Measurements from ENCODE around the gene COIL. TPM values are rescaled to one million over a fixed set of nuclear protein-coding genes. Genes with fewer than 3 reads are reported as not detected.

COIL gene
- total RNA-seq, 1 experiment from 2014 or later: 23.0 TPM

DNA sequence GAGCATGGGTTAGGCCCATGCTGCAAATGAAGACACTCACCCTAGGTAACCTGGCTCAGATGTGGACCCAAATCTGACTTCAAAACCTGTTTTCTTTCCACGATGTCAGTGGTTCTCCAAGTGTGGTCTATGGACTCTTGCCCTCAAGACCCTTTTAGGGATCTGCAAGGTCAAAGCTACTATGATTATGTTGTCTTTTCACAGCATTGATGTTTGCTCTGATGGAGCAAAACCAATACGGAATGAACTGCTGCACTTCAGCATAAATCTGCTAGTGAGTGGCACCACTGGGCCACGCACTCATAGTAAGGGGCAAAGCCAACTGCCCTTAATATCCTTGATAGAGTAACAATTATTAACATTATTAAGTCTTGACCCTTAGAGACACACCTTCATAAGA, 25.4 kb downstream of the COIL start:
- DNase-seq (ENCODE audit: low spot score): no peak

DNA sequence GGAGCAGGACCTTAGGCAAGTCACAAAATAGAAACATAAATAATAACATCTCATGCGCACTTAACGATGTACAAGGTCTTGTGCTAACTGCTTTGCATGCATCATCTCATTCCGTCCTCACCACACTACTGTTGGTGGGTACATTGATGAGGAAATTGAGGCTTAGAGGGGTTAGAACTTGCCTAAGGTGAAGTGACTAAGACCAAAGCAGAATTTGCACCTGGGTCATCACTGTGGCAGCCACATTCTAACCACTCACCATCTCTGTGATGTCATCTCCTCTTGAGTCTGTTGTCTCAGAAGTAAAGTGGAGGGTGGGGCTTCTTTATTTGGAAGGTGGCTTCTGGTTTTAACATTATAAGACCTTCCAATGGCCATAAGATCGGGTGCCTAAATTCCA, 26.6 kb downstream of the COIL start:
- DNase-seq (ENCODE audit: low spot score): no peak

DNA sequence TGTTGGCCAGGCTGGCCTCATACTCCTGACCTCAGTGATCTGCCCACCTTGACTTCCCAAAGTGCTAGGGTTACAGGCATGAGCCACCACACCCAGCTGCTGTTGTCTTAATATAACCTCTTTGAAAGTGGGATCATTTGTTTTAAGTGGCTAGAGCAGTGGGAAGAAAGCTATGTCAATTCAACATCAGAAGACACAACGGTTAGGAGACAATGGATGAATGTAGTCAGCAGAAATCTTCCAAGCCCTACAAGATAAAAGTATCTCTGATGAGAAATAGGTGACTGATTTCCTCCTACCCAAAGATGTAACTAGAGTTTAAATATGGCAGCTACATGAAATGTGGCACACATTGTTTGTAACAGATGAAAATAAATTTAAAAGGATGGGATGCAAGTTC, 27.0 kb downstream of the COIL start:
- no peak for DNase-seq (ENCODE audit: low spot score)

DNA sequence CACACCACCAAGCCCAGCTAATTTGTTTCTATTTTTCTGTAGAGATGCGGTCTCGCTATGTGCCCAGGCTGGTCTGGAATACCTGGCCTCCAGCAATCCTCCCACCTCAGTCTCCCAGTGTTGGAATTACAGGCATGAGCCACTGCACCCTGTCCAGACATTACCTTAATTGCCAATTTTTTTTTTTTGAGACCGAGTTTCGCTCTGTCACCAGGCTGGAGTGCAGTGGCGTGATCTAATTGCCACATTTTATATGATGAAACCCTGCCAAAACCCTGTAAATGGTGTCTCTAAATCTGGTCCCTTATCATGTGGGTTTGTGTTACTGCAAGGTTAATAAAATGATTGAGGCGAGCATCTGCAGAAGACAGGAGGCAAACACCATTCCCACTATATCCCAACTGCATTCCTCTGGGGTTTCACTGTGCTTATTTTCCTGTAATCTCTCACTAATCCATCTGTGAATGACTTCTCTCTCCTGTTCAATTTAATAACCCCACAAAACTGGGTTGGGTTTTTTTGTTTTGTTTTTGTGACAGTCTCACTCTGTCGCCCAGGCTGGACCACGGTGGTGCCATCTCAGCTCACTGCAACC, 27.6 kb downstream of the COIL start:
- DNase-seq (ENCODE audit: low spot score): no peak

DNA sequence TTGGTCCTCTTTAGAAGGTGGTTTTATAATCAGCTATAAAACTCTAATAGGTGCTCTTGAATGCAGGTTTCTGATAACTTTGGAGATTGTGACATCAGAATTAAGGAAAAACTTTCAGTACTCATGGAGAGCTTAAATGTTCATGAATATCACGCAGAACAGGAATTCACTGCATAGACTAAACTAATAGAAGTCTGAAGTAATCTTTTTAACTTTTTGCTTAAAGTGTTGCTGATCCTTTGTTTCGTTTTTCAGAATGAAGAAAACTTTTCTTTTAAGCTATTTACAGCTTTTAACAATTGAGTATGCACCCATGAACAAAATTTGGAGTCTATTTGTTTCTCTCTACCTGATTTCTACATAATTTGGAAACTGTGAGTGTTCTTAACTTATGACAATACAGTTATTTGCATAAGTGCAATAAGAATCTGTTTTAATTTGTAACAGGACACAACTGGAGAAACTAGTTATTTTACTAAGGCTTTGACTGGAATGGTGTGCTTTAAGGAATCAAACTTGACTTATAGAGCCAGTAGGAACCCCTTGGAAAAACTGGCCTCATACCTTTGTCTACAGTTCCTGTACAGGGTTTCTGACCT, 30.0 kb downstream of the COIL start:
- DNase-seq (ENCODE audit: low spot score): no peak

DNA sequence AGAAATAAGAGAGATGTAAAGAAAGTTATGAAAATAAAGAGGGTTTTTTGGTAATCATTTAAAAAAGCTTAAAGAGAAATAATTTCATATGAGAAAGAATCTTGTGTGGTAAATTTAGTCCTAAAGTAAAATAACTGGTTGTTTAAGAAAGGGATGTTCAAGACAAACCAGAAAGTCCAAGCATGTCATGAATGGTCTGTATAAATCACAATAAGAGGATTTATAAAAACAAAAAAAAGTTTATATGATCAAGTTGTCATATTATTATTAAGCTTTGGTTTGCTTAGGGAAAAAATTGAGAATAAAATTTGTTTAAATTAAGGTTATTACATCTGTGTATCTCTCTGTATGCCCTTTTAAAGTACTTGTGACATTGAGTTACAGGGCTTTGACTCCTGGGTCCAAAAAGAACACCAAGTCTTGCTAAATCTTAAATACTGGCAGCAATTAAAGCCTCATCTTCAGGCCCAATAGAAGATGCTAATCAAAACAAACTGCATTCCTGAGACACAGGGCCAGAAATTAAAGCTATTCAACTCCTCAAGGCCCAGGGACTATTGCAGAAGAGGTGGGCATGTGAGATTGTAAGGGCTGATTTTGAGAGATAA, 31.4 kb downstream of the COIL start:
- no peak for DNase-seq (ENCODE audit: low spot score)

DNA sequence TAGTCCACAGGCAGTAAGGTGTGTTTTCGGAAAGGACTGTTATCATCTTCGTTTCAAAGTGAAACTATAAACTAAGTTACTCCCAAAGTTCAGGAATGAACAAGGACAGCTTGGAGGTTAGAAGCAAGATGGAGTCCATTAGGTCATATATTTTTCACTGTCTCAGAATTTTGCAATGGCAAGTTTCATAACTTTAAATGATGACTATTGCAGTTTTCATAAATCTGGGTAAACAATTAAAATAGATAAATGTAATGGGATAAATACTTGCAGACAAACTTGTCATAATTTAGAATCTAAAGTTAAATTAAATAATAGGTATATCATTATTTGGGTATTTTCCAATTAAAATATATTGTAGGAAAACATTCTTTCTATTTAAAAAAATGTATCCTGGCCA, 32.3 kb downstream of the COIL start:
- DNase-seq (ENCODE audit: low spot score): no peak

DNA sequence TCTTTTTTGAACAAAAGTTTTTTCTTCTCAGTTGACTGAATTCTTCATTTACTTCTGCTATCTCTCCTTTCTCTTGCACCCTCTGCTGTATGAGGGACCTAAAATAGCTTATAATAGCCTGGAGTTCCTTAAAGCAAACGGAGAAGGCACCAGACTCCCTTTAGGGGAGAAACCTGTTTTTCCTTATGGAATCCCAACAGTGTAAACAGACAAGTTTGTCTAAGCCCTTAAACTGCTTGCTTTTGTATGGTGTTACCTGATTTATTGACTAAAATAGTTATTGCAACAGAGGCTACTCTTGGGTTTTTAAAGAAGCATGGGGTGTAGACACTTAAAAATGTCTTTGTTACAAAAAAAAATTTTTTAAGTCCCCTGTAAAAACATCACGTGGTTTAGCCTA, 34.1 kb downstream of the COIL start:
- no peak for DNase-seq (ENCODE audit: low spot score)

DNA sequence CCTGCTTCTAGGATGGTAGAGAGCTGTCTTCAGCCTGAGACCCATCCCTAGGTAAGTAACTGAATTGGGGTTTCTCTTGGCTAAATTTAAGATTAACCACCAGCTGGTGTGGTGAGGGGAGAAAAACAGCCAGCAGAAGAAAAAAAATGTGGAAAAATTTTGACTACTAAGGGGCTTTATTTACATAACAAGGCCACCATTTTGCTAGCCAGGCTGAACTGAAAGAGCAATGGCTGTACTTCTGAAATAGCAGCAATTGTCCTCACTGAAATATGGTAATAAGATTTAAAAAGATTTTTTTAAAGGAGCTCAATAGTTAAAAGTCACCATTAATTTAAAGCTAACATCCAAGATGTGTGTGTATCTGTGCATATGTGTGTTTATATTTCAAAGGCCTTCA, 34.6 kb downstream of the COIL start:
- DNase-seq (ENCODE audit: low spot score): no peak

DNA sequence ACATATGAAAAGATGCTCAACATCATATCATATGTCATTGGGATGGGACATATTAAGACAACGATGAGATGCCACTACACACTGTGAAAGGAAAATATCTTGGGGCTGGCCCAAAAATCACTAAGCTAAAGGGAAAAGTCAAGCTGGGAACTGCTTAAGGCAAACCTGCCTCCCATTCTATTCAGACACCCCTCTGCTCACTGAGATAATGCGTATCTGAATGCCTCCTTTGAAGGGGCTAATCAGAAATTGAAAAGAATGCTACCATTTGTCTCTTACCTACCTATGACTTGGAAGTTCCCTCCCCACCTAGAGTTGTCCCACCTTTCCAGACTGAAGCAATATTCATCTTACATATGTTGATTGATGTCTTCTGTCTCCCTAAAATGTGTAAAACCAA, 35.8 kb downstream of the COIL start:
- DNase-seq (ENCODE audit: low spot score): no peak

DNA sequence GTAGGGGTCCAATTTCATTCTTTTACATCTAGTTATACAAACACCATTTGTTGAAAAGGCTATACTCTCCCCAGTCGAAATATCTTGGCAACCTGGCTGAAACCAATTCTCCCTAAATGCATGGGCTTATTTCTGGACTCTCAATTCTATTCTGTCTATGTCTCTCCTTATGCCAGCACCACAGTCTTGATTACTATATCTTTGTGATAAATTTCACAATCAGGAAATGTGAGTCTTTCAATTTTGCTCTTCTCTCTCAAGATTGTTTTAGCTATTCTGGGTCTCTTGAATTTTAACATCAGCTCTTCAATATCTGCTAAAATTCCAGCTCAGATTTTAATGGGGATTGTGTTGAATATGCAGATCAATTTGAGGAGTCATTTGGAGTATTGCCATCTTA, 41.1 kb downstream of the COIL start:
- DNase-seq (ENCODE audit: low spot score): no peak

DNA sequence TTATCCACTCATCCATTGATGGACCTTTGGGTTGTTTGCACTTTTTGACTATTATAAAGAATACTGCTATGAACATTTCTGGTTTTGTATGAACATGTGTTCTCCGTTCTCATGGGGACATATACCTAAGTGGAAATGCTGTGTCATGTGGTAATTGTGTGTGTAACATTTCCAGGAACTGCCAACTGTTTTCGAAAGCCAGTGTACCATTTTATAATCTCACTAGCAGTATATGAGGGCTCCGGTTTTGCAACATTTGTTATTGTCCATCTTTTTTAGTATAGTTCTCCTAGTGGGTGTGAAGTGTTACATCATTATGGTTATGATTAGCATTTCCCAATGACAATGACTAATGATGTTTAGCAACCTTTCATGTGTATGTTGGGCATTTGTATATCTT, 41.9 kb downstream of the COIL start:
- DNase-seq (ENCODE audit: low spot score): no peak

DNA sequence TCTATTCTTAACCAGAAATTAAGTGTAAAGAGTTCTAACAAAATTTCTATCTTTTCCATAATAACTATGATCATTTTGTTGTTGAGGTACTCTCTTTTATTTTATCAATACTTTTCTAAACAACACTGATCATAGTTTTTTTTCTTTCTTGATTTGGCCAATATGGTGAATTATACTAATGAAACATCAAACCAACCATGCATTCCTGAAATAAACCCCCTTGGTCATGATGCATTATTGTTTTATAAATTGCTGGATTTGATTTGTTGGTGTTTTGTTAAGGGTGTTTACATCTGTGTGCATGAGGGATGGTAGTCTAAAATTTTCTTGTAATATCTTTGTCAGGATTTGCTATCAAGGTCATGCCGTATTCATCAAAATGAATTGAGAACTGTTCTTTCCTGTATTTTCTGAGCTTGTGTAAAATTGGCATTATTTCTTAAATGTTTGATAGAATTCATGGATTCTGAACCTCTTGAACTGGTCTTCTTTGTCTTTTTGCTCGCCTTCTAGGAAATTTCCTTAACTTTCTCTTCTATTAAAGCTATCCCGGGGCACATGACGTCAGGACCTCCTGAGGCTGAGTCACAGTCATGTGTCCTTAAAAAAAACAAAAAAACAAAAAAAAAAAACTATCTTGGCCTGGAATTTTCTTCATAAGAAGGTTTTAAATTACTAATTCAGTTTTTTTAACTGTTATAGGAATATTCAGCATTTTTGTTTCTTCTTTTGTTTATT, 43.1 kb downstream of the COIL start:
- DNase-seq (ENCODE audit: low spot score): no peak

DNA sequence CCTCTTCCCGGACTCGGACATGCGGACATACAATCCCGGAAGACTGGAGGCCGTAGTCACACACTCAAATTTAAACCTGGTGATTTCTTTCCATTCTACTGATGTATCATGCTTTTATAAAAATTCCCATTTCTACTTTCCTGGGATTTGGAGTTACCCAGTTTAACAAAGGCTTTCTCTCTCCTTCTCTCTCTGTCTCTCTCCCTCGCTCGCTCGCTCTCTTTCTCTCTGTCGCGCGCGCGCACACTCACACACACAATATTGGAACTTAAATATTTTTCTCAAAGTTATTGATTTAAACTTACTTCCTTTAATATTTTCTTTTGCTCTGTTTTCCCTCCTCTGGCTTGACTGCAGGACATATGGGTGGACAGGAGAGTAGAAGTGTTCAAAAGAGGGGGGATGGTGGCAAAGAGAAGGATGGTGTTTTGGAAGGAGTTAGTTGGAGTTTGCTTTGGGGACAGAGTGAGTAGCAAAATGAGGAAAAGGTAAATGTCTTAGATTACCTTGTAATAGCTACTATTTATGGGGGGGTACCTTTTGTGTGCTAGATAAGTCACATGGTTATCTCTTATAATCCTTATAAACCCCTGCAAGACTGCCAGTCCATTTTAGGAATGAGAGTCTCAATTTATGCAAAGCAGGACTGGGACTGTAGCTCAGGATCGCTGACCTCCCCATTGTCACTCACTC, 46.1 kb downstream of the COIL start:
- DNase-seq (ENCODE audit: low spot score): no peak

DNA sequence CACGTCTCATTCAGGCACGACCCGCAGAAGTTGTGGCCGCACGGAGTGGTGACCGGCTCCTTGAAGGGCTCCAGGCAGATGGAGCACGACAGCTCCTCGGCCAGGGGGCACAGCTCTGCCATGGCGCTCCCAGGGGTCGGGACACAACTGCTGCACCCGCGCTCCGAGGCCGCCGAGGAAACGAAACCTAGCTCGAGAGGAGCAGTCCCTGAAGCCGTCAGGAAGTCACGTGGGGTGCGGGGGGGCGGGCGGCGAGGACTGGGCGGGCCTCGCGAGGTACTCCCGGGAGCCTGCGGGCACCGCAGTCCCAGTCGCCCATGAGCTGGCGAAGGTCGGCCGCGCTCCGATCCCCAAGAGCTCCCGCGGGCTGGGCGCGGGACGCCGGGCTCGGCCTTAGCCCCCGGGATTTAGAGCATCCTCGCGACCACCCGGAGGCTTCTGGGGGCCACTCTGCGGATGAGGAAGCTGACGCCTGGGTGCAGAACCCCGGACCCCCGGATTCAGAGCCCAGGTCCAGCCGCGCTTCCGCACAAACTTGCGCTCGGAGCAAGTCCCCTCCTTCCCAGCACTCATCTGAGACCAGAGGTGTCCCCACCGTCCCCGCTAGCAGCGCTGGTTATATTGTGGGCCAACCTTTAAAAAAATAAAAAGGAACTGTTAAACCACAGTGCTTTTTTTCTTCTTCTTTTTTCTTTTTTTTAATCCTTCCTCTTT, 46.8 kb downstream of the COIL start, which contains the start of gene TRIM25:
TSS of gene TRIM25 (minus strand) at position 183 of the 714 bp plus-strand sequence. CDS start at position 122, 61 bp downstream.
- DNase-seq (ENCODE audit: low spot score): peak; percentile 91

DNA sequence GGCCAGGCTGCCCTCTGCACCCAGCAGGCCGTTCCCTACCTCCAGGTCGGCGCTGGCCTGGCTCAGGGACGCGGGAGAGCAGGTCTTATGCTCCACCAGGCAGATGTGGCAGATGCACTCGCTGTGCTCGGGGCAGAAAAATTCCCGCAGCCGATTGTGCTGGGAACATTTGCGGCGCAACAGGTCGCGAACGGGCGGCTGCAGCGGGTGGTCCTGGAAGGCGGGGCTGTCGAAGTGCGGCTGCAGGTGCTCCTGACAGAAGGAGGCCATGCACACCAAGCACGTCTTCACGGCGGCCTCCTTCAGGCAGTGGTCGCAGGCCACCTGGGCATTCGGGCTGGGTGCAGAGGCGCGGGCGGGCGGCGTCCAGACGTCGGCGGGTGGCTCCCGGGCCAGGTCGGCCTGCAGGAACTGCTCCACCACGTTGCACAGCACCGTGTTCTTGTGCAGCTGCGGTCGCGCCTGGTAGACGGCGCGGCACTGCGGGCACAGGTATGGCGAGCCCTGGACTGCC, 47.4 kb downstream of the COIL start:
- DNase-seq (ENCODE audit: low spot score): no peak

DNA sequence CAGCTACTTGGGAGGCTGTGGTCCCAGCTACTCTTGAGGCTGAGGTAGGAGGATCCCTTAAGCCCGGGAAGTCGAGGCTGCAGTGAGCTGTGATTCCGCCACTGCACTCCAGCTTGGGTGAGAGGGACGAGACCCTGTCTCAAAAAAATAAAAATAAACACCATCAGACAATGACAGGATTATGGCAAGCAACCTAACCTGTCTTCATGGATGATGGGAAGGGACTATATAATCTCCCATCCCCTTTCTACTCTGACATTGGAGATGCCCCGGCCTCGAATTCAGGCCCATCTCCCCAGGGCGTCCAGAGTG, 47.9 kb downstream of the COIL start:
- DNase-seq (ENCODE audit: low spot score): no peak

DNA sequence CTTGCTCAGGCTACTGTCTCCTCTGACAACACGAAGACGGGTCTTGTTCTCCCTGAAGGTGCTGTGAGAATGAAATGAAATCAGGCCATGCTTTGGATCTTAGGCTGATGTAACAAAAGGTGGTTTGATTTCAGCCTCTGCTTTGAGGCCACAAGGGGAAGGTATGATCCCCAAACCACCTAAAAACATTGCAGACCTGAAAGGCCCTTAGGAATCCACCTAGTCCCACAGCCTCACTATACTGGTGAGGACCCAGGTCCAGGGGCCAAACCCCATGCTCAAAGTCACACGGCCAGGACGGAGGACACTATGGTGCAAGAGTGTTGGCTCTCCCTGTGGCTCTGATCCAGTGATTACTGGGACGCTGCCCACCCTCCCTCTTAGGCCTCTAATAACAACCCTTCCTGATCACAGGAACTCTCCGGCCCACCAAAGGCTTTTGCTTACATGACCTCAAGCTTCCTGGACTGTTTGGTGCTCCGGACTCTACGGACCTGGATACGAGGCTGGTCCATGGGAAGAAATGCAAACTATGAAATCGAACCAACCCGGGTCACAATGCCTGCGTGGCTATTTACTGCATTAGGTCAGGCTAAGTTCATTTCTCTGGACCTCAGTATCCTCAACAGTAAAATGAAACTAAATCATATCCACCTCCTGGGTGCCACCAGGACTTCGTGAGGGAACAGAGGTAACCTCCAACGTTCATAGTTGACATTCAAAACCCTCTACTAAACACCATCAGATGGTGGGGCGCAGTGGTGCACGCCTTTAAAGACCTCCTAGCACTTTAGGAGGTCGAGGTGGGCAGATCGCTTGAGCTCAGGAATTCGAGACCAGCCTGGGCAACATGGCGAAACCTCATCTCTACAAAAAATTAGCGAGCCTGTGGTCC, 48.5 kb downstream of the COIL start:
- no peak for DNase-seq (ENCODE audit: low spot score)

DNA sequence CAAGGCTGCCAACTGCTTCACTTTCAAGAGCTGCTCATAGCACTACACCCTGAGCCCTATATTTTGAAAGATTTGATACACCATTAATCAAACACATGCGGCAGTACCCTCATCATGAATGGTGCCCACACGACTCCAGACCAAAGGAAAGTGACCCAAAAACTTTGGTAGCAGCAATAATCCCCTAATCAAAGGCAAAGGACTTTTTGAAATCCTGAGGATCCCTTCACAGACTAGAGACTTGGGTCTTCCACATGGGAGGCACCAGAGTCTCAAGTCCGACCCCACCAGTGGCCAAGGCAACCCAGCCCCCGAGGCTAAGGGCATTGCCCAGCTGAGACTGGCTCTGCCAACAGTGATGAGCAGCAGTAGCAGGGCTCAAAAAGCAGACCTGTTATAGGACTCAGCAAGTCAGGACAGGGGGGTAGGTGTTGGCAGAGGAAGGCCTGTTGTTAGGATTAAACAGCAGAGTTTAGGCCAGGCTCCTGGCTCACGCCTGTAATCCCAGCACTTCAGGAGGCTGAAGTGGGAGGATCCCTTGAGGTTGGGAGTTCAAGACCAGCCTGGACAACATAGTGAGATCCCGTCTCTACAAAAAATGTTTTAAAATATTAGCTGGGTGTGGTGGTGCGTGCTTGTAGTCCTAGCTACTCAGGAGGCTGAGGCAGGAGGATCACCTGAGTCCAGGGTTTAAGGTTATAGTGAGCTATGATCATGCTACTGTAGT, 50.2 kb downstream of the COIL start:
- no peak for DNase-seq (ENCODE audit: low spot score)
